NCI-H1417 (cell line): Measurements from ENCODE around the gene HAPLN2.
"Not testable (repeated sequence)": the region's sequence is repeated elsewhere in the genome, so short reads cannot be mapped to it uniquely, and the experiment has no call there.

Experiments used
- DNase-seq, 3 experiments: peaks; one replicate each; lab custom pipeline; 2025; lab: John Stamatoyannopoulos, UW

Gene HAPLN2

GRCh38 chr1:156618853-156619581 is at the start of gene HAPLN2:
TSS of gene HAPLN2 (plus strand) at chr1:156619415. CDS start at chr1:156623491, 4,076 bp downstream.
- DNase-seq, result peak; percentile 42 to 61 (median 50)

- no peak for DNase-seq
These were observed 47.9 kb upstream of the HAPLN2 start for GRCh38 chr1:156571261-156571852.

GRCh38 chr1:156571919-156572662 is 47.1 kb upstream of the HAPLN2 start, which contains the start of gene IQGAP3:
TSS of gene IQGAP3 (minus strand) at chr1:156572565. CDS start at chr1:156572529, 36 bp downstream.
- peak; percentile 81 to 91 (median 88) for DNase-seq

- DNase-seq, result no peak
These were observed 46.6 kb upstream of the HAPLN2 start for GRCh38 chr1:156572663-156573018.

- no peak for DNase-seq
These were observed 45.1 kb upstream of the HAPLN2 start for GRCh38 chr1:156574039-156574633.

GRCh38 chr1:156577550-156577949 is 41.7 kb upstream of the HAPLN2 start:
- DNase-seq, result peak in 2 of 3 experiments; percentile 48 to 71

GRCh38 chr1:156578055-156578454 is 41.2 kb upstream of the HAPLN2 start:
- peak in 1 of 3 experiments; percentile 66 for DNase-seq

- DNase-seq, result peak in 1 of 3 experiments; percentile 34
These were observed 39.7 kb upstream of the HAPLN2 start, which contains the start of gene TTC24 for GRCh38 chr1:156579472-156579871. TSS of gene TTC24 (plus strand) at chr1:156579723. CDS start at chr1:156581365, 1,642 bp downstream.

- no peak for DNase-seq
These were observed 37.4 kb upstream of the HAPLN2 start for GRCh38 chr1:156581661-156582387.

GRCh38 chr1:156582388-156583017 is 36.7 kb upstream of the HAPLN2 start:
- no peak for DNase-seq

GRCh38 chr1:156583821-156584622 is 35.2 kb upstream of the HAPLN2 start:
- peak; percentile 54 to 90 (median 89) for DNase-seq

GRCh38 chr1:156584813-156585212 is 34.4 kb upstream of the HAPLN2 start:
- DNase-seq, result peak in 2 of 3 experiments; percentile 33 to 43

GRCh38 chr1:156586323-156586722 is 32.9 kb upstream of the HAPLN2 start:
- peak in 2 of 3 experiments; percentile 30 to 66 for DNase-seq

- no peak for DNase-seq
These were observed 32.2 kb upstream of the HAPLN2 start for GRCh38 chr1:156586892-156587477.

- not testable (repeated sequence) for DNase-seq
These were observed 31.3 kb upstream of the HAPLN2 start for GRCh38 chr1:156587927-156588326.

GRCh38 chr1:156589546-156589945 is 29.7 kb upstream of the HAPLN2 start:
- no peak for DNase-seq

- no peak for DNase-seq
These were observed 28.7 kb upstream of the HAPLN2 start for GRCh38 chr1:156590326-156591180.

- no peak for DNase-seq
These were observed 28.1 kb upstream of the HAPLN2 start for GRCh38 chr1:156591181-156591431.
